Lower leg skin (tissue), 4 donors: ENCODE data around the gene NMS. TPM values are rescaled to one million over a fixed set of nuclear protein-coding genes. Genes with fewer than 3 reads are reported as not detected.
"Not testable (repeated sequence)": the region's sequence is repeated elsewhere in the genome, so short reads cannot be mapped to it uniquely, and the experiment has no call there.

ENCODE experiments used
- DNase-seq, 2 donors: peaks; one replicate each; pipeline ENCODE4 v3.0.0-alpha.2; 2019; ENCODE audit warnings: low spot score in 2 of 2
- H3K4me3 ChIP-seq: fragments of 200-600 bp; sonication (generic); 2 replicates; pipeline ENCODE4 v1.5.1; 2017; ENCODE audit warnings: mild to moderate bottlenecking, low read depth; ENCODE audit not compliant: poor library complexity, severe bottlenecking
- CTCF ChIP-seq, 3 donors: fragments of 450-650 bp; IDR thresholded peaks; one replicate each; pipeline ENCODE4 v1.5.1; 2016; ENCODE audit warnings: antibody characterized with exemption in 3 of 3, mild to moderate bottlenecking in 3 of 3, moderate library complexity in 2 of 3
- POLR2A ChIP-seq, 2 donors: fragments of 450-650 bp; IDR thresholded peaks; one replicate each; pipeline ENCODE4 v1.6.1; 2016 to 2017; ENCODE audit warnings: antibody characterized with exemption in 2 of 2, mild to moderate bottlenecking in 1 of 2, moderate library complexity in 1 of 2
- WGBS, 2 donors: methylation state at CpG; one replicate each; pipeline ENCODE4 v1.1.5; 2018; 5-methylcytosine and 5-hydroxymethylcytosine counted together
- intact Hi-C: fragments of 100-400 bp; cut with DNase I; formaldehyde crosslinking; loops from one replicate; pipeline ENCODE4 v1.15.0; 2023; ENCODE audit warnings: low total_unique reads
- total RNA-seq, 4 donors: library from RNA; depleted of rRNA; stranded (reverse); fragments of >200 nt; gene quantifications; one replicate each; pipeline ENCODE4 v1.1.0, GENCODE V29; 2016

NMS gene
- total RNA-seq, 4 donors from 2014 or later = not detected

DNA sequence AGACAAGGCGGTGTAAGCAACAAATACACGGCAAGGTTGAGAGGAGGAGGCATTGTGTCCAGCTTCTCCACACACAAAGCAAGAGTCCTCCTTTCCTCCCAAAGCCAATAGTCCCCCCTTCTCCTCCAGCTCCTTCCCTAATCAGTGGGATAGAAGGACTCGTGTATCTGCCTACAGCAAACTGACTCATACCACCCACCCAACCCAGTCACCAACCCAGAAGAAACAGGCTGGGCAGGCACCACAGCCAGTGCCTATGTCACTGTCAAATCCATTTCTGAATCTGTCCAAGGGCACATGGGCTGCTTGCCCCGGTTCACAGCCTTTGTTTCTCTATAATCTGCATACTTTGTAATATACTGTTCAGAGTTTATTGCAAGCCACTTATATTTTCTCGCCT lies 19.2 kb upstream of the NMS start:
- intact Hi-C loops = no loop called here
- TF ChIP-seq POLR2A (IDR thresholded peaks at IDR 0.05) (no peak), CTCF (IDR thresholded peaks at IDR 0.05) (no peak)
- no peak overlapping the region for H3K4me3 ChIP-seq
- WGBS, 2 donors = 75 to 82% methylated on average over 5 of the region's 5 CpGs
- no peak for DNase-seq

DNA sequence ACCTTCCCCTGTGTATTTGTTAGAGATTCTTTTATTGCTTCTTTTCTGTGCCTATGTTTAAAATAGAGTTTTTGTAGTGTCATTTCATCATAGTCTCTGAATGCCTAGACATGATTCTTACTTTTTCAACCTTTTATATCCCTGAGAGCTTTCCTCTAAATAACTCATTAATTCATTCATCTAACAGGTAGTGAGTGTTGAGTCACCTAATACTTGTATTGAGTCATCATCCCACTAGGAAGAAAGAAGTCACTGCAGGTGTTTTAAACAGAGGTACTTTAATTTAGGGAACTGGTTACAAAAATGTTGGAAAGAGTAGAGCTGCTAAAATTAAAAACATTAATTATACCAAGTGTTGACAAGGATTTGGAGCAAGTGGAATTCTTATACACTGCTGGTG lies 18.5 kb upstream of the NMS start:
- no peak overlapping the region for H3K4me3 ChIP-seq
- TF ChIP-seq POLR2A (IDR thresholded peaks at IDR 0.05) (no peak), CTCF (IDR thresholded peaks at IDR 0.05) (no peak)
- no peak for DNase-seq
- intact Hi-C loops = no loop called here

GRCh38 chr2:100453853-100454252 lies 16.4 kb upstream of the NMS start:
- intact Hi-C loops = no loop called here
- 72 to 75% methylated on average over 4 of the region's 4 CpGs for WGBS, 2 donors
- no peak for TF ChIP-seq POLR2A (IDR thresholded peaks at IDR 0.05)
- TF ChIP-seq CTCF (IDR thresholded peaks at IDR 0.05) = no peak
- H3K4me3 ChIP-seq = no peak overlapping the region
- no peak for DNase-seq

GRCh38 chr2:100456357-100456756 lies 13.9 kb upstream of the NMS start:
- DNase-seq, intact Hi-C loops: not testable (repeated sequence)

DNA sequence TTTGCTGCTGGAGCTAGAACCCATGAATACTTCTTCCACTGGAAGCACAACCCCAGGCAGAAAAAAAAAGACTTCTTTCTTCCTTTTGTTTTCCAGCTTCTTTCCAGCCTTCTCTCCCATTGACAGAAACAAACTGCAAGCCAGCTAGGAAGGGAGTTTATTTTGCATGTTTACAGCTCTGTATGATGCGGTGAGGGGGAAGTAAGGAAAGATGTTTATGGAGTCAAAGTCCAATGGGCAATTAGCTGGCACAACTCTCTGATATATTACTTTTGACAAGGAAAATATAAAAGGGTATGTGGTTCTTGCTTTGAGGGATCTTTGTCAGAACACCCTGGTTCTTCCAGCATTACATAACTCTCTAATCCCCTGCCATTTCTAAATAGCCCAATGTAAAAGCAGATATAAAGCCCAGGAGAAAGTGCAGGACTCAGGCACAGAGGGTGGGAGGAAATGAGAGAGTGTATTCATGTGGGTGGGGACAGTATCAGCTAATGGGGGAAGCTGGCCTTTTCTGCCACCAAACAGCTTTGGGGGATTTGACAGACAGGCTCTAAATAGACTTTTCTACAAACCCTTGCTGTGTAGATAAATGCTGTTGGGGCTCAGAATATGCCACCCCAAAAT lies 9.3 kb upstream of the NMS start:
- WGBS, 2 donors = 62 to 74% methylated on average over 1 of the region's 1 CpG
- no peak for DNase-seq
- H3K4me3 ChIP-seq = no peak overlapping the region
- intact Hi-C loops = no loop called here
- no peak for TF ChIP-seq CTCF (IDR thresholded peaks at IDR 0.05)
- TF ChIP-seq POLR2A (IDR thresholded peaks at IDR 0.05) = no peak

More at GRCh38 chr2:100456357-100456756, 13.9 kb upstream of the NMS start:
- H3K4me3 ChIP-seq = not testable (repeated sequence)

DNA sequence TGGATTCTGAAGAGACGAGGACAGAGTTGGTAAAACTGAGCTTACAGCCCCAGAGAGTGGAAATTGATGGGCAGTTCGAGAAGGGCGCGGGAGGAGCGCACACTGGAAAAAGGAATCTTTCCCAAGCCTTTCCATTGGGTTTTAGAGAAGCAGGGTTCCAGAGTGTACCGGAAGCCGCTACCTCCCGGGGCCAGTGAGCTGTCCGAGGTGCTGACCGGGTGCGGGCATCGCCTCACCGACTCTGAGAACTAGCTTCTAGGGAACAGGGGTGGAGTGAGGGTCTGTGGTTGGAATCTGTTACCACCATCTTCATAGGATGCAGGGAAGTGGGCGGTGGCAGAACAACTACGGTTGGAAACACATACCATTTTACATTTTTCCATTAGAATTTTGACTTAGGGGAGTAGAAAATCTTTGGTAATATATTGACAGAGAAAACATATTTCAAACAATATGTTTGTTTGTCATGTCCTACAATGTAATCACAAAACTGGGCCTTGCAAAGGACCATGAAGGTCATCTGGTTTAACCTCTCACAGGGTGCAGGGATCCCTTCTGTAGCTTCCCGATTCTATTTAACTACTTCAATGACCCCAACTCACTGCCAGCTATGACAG lies 724 bp downstream of the NMS start:
- intact Hi-C loops = no loop called here
- no peak for DNase-seq

More for the DNA sequence above, 724 bp downstream of the NMS start:
- 20 to 25% methylated on average over 16 of the region's 16 CpGs for WGBS, 2 donors
- no peak overlapping the region for H3K4me3 ChIP-seq
- no peak for TF ChIP-seq POLR2A (IDR thresholded peaks at IDR 0.05)
- TF ChIP-seq CTCF (IDR thresholded peaks at IDR 0.05) = no peak
